ENCODE data around the gene ARHGEF12.

ARHGEF12 gene

GRCh38 chr11:120316880-120317688, 19.1 kb upstream of the ARHGEF12 start:
- peak; percentile 74 for DNase-seq (ENCODE audit: low read depth)
- H3K4me3 ChIP-seq (ENCODE audit: control insufficient read depth, low read depth, low read length): no peak overlapping the region
- TF ChIP-seq CTCF (conservative IDR thresholded peaks at IDR 0.05; ENCODE audit: control insufficient read depth, insufficient read depth, low read depth, low read length): no peak

GRCh38 chr11:120317689-120318480, 18.3 kb upstream of the ARHGEF12 start:
- no peak for DNase-seq (ENCODE audit: low read depth)
- TF ChIP-seq CTCF (conservative IDR thresholded peaks at IDR 0.05; ENCODE audit: control insufficient read depth, insufficient read depth, low read depth, low read length): no peak
- no peak overlapping the region for H3K4me3 ChIP-seq (ENCODE audit: control insufficient read depth, low read depth, low read length)

GRCh38 chr11:120318906-120319305, 17.3 kb upstream of the ARHGEF12 start:
- no peak for DNase-seq (ENCODE audit: low read depth)
- H3K4me3 ChIP-seq (ENCODE audit: control insufficient read depth, low read depth, low read length): no peak overlapping the region
- no peak for TF ChIP-seq CTCF (conservative IDR thresholded peaks at IDR 0.05; ENCODE audit: control insufficient read depth, insufficient read depth, low read depth, low read length)

GRCh38 chr11:120324932-120325810, 11.0 kb upstream of the ARHGEF12 start, which contains the start of gene TLCD5:
Gene TLCD5, plus strand, starts transcription at chr11:120325299. Its CDS starts 2,143 bp downstream, at chr11:120327442.
- no peak for TF ChIP-seq CTCF (conservative IDR thresholded peaks at IDR 0.05; ENCODE audit: control insufficient read depth, insufficient read depth, low read depth, low read length)
- peak; percentile 58 for DNase-seq (ENCODE audit: low read depth)
- peak within 1 kb of the TSS; percentile 56 for H3K4me3 ChIP-seq (ENCODE audit: control insufficient read depth, low read depth, low read length)

- TF ChIP-seq CTCF (conservative IDR thresholded peaks at IDR 0.05; ENCODE audit: control insufficient read depth, insufficient read depth, low read depth, low read length): no peak
- peak; percentile 84 for DNase-seq (ENCODE audit: low read depth)
- H3K4me3 ChIP-seq (ENCODE audit: control insufficient read depth, low read depth, low read length): peak overlapping the region; percentile 56
Measured at GRCh38 chr11:120326228-120326627, 10.0 kb upstream of the ARHGEF12 start.

- H3K4me3 ChIP-seq (ENCODE audit: control insufficient read depth, low read depth, low read length): peak overlapping the region; percentile 20
- peak; percentile 62 for DNase-seq (ENCODE audit: low read depth)
Measured at GRCh38 chr11:120326845-120327281, 9.3 kb upstream of the ARHGEF12 start.

More at GRCh38 chr11:120326845-120327281, 9.3 kb upstream of the ARHGEF12 start:
- TF ChIP-seq CTCF (conservative IDR thresholded peaks at IDR 0.05; ENCODE audit: control insufficient read depth, insufficient read depth, low read depth, low read length): no peak

All from fibroblast of mammary gland (primary cell).